ENCODE data around the gene ELAVL1.
A peak's percentile ranks its signal among the peaks of the same experiment; 100 is the strongest.

The ELAVL1 gene

GRCh38 chr19:7943444-7944176 is 61.8 kb downstream of the ELAVL1 start, which contains the start of gene TIMM44:
TSS of gene TIMM44 (minus strand) at chr19:7943666. CDS start at chr19:7943651, 15 bp downstream.
- peak within 1 kb of the TSS; percentile 97 for H3K27ac ChIP-seq
- TF ChIP-seq Cebpa-rat (IDR thresholded peaks at IDR 0.05), result peak; percentile 100

GRCh38 chr19:7942981-7943443 is 62.4 kb downstream of the ELAVL1 start:
- H3K27me3 ChIP-seq, result no peaks in the 10 kb centered on the region
- H4K20me1 ChIP-seq, result peaks cover 37% of the 10 kb centered on the region
- H3K36me3 ChIP-seq, result peaks cover 41% of the 10 kb centered on the region
- peak overlapping the region; percentile 97 for H3K4me3 ChIP-seq
- H3K27ac ChIP-seq, result peak overlapping the region; percentile 97
- TF ChIP-seq Cebpa-rat (IDR thresholded peaks at IDR 0.05), result no peak
- H3K9ac ChIP-seq, result peak overlapping the region; percentile 99
- peaks cover 26% of the 10 kb centered on the region for H3K4me1 ChIP-seq
- H3K4me2 ChIP-seq, result peak overlapping the region; percentile 88
- no peaks in the 10 kb centered on the region for H3K9me3 ChIP-seq

More at GRCh38 chr19:7943444-7944176, 61.8 kb downstream of the ELAVL1 start, which contains the start of gene TIMM44:
- H3K4me3 ChIP-seq, result peak within 1 kb of the TSS; percentile 97
- H3K36me3 ChIP-seq, result peaks cover 35% of the 10 kb centered on the region
- H3K9ac ChIP-seq, result peak within 1 kb of the TSS; percentile 99
- H4K20me1 ChIP-seq, result peaks cover 32% of the 10 kb centered on the region
- H3K9me3 ChIP-seq, result no peaks in the 10 kb centered on the region
- no peaks in the 10 kb centered on the region for H3K27me3 ChIP-seq
- H3K4me1 ChIP-seq, result peaks cover 26% of the 10 kb centered on the region
- peak within 1 kb of the TSS; percentile 88 for H3K4me2 ChIP-seq

DNA sequence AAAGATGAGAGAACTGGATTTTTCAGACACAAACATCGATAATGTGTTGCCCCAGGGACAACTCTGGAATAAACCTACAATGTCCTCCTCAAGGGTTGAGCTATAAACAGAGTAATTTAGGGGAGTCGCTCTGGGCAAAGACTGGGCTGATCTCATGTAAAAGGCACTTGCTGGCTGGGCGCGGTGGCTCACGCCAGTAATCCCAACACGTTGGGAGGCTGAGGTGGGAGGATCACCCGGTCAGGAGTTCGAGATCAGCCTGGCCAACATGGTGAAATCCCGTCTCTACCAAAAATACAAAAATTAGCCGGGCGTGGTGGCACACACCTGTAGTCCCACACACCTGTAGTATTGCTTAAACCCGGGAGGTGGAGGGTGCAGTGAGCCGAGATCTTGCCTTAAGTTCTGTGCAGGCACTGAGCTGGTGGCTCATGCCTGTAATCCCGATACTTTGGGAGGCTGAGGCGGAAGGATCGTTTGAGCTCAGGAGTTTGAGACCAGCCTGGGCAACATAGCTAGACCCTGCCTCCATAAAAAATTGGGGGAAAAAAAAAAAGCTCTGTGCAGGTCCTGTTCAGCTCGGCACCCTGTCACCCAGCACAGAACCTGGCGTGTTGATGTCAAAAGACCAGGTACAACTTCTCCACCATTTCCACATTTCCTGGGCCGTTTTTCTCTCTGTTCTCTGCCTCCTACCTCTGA is 63.4 kb downstream of the ELAVL1 start:
- TF ChIP-seq Cebpa-rat (IDR thresholded peaks at IDR 0.05), result no peak
- peak overlapping the region; percentile 88 for H3K4me2 ChIP-seq
- peak overlapping the region; percentile 97; the same call in 1 of the 2 replicates for H3K4me3 ChIP-seq
- peaks cover 26% of the 10 kb centered on the region for H3K4me1 ChIP-seq
- peak overlapping the region; percentile 99; the same call in 1 of the 2 replicates for H3K9ac ChIP-seq
- no peak overlapping the region; the same call in 1 of the 2 replicates for H3K27ac ChIP-seq
- no peaks in the 10 kb centered on the region for H3K27me3 ChIP-seq
- no peaks in the 10 kb centered on the region for H3K9me3 ChIP-seq
- H4K20me1 ChIP-seq, result peaks cover 47% of the 10 kb centered on the region
- peaks cover 51% of the 10 kb centered on the region for H3K36me3 ChIP-seq

DNA sequence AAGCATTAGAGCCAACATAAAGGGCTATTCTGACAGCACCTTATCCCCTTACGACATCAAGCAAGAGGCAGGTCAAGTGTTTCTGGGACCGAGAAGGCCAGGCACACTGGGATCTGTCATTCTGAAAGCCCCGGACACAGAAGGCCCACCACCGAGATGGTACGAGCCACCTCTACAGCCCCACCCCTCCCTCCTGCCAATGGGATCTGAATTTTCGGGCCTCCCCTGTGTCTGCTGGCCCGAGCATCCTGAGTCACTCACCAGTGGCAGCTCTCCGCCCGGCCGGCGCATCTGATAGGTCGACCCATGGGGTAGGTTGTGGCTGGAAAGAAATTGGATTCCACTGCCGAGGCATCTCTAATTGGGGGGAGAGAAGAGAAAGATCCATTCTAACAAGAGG is 64.6 kb downstream of the ELAVL1 start:
- Histone ChIP-seq H3K4me3 (no peak overlapping the region), H3K9me3 (no peaks in the 10 kb centered on the region), H3K9ac (0 out of 2 replicates have a peak overlapping the region, but pooled peaks have one; percentile 24), H3K27me3 (no peaks in the 10 kb centered on the region), H4K20me1 (peaks cover 59% of the 10 kb centered on the region), H3K27ac (no peak overlapping the region), H3K4me1 (peaks cover 26% of the 10 kb centered on the region), H3K36me3 (peaks cover 63% of the 10 kb centered on the region), H3K4me2 (no peak overlapping the region)
- no peak for TF ChIP-seq Cebpa-rat (IDR thresholded peaks at IDR 0.05)

- Histone ChIP-seq H3K4me1 (peaks cover 21% of the 10 kb centered on the region), H4K20me1 (peaks cover 89% of the 10 kb centered on the region), H3K4me3 (no peak overlapping the region), H3K9ac (no peak overlapping the region), H3K4me2 (no peak overlapping the region), H3K27ac (no peak overlapping the region), H3K36me3 (peaks cover 98% of the 10 kb centered on the region), H3K9me3 (no peaks in the 10 kb centered on the region), H3K27me3 (no peaks in the 10 kb centered on the region)
- no peak for TF ChIP-seq Cebpa-rat (IDR thresholded peaks at IDR 0.05)
Measured at GRCh38 chr19:7934766-7935165, 70.7 kb downstream of the ELAVL1 start.

DNA sequence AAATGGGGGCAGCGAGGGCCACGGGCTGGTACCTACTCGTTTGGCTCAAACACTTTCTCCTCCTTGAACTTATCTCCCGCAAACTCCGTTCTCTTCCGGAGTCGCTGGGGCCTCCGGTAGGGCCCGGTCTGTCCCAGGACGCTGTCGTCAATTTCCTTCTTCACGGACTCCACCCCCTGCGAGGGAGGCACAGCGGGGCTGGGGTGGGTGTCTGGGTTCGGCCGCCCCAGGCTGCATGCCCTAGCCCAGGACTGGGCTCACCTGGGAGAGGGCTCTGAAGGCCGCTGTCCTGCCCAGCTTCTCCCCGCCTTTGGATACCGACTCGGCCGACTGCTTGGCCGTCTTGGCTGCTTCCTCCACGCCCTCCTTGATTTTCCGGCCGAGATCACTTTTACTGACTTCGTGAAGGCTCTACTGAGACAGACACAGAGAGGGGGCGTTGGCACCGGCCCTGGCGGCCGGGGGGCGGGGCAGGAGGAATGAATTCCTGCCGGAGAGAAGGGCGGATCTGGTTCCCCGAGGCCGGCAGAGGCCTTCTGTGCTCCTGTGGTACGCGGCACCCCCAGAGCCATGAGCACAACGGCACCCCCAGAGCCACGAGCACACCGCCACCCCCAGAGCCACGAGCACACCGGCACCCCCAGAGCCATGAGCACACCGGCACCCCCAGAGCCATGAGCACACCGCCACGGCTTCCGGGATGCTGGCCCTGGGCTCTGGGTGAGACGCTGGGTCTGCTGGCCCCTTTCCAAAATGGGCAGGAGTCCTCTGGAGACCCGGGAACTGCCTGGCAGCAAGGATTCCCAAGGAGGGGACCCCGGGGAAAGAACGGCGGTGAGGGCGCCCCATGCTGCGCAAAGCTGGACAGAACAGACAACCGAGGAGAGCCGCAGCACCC is 71.4 kb downstream of the ELAVL1 start:
- Histone ChIP-seq H3K4me3 (no peak overlapping the region), H3K4me1 (peaks cover 28% of the 10 kb centered on the region), H4K20me1 (peaks cover 88% of the 10 kb centered on the region), H3K9me3 (no peaks in the 10 kb centered on the region), H3K27me3 (no peaks in the 10 kb centered on the region), H3K9ac (no peak overlapping the region), H3K4me2 (no peak overlapping the region), H3K27ac (no peak overlapping the region), H3K36me3 (peaks cover 92% of the 10 kb centered on the region)
- no peak for TF ChIP-seq Cebpa-rat (IDR thresholded peaks at IDR 0.05)

GRCh38 chr19:7933411-7933810 is 72.0 kb downstream of the ELAVL1 start:
- H3K4me3 ChIP-seq, result no peak overlapping the region
- H3K4me1 ChIP-seq, result peaks cover 30% of the 10 kb centered on the region
- H3K27me3 ChIP-seq, result no peaks in the 10 kb centered on the region
- peaks cover 87% of the 10 kb centered on the region for H3K36me3 ChIP-seq
- no peaks in the 10 kb centered on the region for H3K9me3 ChIP-seq
- no peak for TF ChIP-seq Cebpa-rat (IDR thresholded peaks at IDR 0.05)
- H3K4me2 ChIP-seq, result no peak overlapping the region
- H3K27ac ChIP-seq, result no peak overlapping the region
- H4K20me1 ChIP-seq, result peaks cover 88% of the 10 kb centered on the region
- no peak overlapping the region for H3K9ac ChIP-seq

DNA sequence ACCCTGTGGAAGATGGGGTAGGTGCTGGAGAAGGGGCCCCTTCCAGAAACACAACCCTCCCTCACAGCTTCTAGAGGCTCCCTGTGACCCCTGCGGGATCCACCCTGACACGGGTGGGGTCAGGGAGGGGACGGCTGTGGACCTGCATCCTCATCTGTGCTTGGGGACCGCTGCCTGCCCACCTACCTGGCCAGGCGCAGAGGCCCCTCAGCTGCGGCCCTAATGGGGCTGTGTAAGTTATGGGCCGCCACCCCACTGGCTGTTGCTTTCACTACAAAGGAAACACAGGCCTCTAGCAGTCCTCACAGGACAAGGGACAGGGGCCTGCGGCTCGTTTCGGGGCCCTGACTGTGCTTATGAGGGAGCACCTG is 72.5 kb downstream of the ELAVL1 start:
- Histone ChIP-seq H3K27me3 (no peaks in the 10 kb centered on the region), H3K9ac (no peak overlapping the region), H3K27ac (no peak overlapping the region), H3K9me3 (no peaks in the 10 kb centered on the region), H3K36me3 (peaks cover 82% of the 10 kb centered on the region), H3K4me2 (no peak overlapping the region), H3K4me3 (no peak overlapping the region), H4K20me1 (peaks cover 89% of the 10 kb centered on the region), H3K4me1 (peaks cover 30% of the 10 kb centered on the region)
- no peak for TF ChIP-seq Cebpa-rat (IDR thresholded peaks at IDR 0.05)

DNA sequence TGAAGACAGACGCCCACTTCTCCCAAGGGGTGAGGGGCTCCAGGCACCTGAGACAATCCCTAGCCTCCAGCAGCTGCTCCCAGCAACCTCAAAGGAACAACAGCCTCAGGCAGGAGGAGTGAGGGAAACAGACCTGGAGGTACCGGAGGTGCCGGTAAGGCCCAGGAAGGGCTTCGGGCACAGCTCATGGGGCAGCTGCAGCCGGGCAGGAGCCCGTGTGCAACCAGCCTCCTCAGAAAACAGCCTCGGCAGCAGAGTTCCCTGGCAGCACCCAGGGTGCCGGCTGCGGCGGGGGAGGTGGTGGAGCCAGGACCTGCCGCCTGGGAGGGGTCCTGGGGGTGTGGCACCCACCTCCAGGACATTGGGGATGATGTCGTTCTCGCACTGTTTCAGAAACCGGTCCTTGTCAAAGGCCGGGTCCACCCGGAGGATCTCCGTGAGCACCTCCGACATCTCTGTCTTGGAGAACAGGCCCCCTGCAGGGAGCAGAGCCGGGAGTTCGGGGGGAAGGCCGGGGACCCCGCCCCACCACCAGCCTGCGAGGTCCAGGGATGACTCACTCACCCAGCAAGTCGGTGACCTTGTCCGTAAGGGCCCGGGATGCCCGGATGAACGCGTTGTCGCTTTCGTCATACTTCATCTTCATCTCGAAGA is 73.0 kb downstream of the ELAVL1 start:
- H3K27me3 ChIP-seq, result no peaks in the 10 kb centered on the region
- no peak overlapping the region for H3K9ac ChIP-seq
- no peak for TF ChIP-seq Cebpa-rat (IDR thresholded peaks at IDR 0.05)
- peaks cover 30% of the 10 kb centered on the region for H3K4me1 ChIP-seq
- peaks cover 77% of the 10 kb centered on the region for H3K36me3 ChIP-seq
- no peak overlapping the region for H3K4me3 ChIP-seq
- H3K4me2 ChIP-seq, result no peak overlapping the region
- no peaks in the 10 kb centered on the region for H3K9me3 ChIP-seq
- no peak overlapping the region for H3K27ac ChIP-seq
- peaks cover 89% of the 10 kb centered on the region for H4K20me1 ChIP-seq

Data from BLaER1 (cell line).